Transverse colon (tissue), 4 donors: ENCODE results near the gene PES1.

ENCODE experiments used
- EP300 ChIP-seq: sonication (generic); formaldehyde crosslinking; IDR thresholded peaks from one replicate; pipeline ENCODE4 v1.6.1; 2017; ENCODE audit warnings: antibody characterized with exemption, low read depth
- POLR2A ChIP-seq: fragments of 450-650 bp; IDR thresholded peaks from one replicate; pipeline ENCODE4 v1.6.1; 2016; ENCODE audit warnings: antibody characterized with exemption, mild to moderate bottlenecking, moderate library complexity
- POLR2AphosphoS5 ChIP-seq, 3 donors: sonication (generic); formaldehyde crosslinking; IDR thresholded peaks; one replicate each; pipeline ENCODE4 v1.6.1; 2016; ENCODE audit warnings: antibody characterized with exemption in 3 of 3
- TF ChIP-seq, protein P1 (sequence below), 5 experiments: fragments of 200-600 bp in 3 of 5; fragments of 450-650 bp in 2 of 5; sonication (generic) in 3 of 5; IDR thresholded peaks; 1 replicate in 2 of 5; 2 replicates in 3 of 5; pipeline ENCODE4 v1.5.1; 2016 to 2017; ENCODE audit warnings: antibody characterized with exemption in 5 of 5, inconsistent platforms in 3 of 5, mild to moderate bottlenecking in 2 of 5, moderate library complexity in 1 of 5

DNA sequence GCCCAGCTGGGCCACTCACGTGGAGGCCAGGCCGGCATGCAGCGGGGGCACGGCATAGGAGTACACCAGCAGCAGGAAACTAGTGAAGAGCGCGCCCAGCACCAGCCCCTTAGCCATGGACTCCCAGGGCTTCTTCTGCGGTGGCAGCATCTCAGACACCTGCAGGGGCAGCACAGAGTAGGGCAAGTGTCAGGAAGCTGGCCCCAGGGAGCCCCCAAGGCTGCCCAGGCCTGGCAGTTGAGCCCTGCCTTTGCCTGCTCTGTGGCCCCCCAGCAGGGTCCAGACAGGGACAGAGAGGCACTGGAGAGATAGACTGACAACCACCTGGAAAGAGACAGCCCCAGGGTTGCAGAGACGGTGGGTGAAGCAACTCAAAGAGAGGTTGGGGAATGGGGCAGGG, 34.5 kb downstream of the PES1 start:
- TF ChIP-seq, protein P1, sequence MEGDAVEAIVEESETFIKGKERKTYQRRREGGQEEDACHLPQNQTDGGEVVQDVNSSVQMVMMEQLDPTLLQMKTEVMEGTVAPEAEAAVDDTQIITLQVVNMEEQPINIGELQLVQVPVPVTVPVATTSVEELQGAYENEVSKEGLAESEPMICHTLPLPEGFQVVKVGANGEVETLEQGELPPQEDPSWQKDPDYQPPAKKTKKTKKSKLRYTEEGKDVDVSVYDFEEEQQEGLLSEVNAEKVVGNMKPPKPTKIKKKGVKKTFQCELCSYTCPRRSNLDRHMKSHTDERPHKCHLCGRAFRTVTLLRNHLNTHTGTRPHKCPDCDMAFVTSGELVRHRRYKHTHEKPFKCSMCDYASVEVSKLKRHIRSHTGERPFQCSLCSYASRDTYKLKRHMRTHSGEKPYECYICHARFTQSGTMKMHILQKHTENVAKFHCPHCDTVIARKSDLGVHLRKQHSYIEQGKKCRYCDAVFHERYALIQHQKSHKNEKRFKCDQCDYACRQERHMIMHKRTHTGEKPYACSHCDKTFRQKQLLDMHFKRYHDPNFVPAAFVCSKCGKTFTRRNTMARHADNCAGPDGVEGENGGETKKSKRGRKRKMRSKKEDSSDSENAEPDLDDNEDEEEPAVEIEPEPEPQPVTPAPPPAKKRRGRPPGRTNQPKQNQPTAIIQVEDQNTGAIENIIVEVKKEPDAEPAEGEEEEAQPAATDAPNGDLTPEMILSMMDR (IDR thresholded peaks at IDR 0.05): no peak
- no peak for TF ChIP-seq EP300
- no peak for TF ChIP-seq POLR2AphosphoS5 (IDR thresholded peaks at IDR 0.05)
- TF ChIP-seq POLR2A: no peak
